HG02852 (cell line): ENCODE measurements around the gene PIEZO1.
"Not testable (repeated sequence)": the region's sequence is repeated elsewhere in the genome, so short reads cannot be mapped to it uniquely, and the experiment has no call there.

Experiments
- ATAC-seq: cut with Tn5 transposase; IDR thresholded peaks from one replicate; pipeline ENCODE4 v1.9.1; 2021; ENCODE audit warnings: mild to moderate bottlenecking, moderate library complexity; ENCODE audit not compliant: unreplicated experiment

PIEZO1 gene

GRCh38 chr16:88785106-88785924 lies at the start of gene PIEZO1:
TSS of gene PIEZO1 (minus strand) at chr16:88785220. CDS start at chr16:88784964, 256 bp downstream.
- ATAC-seq: peak; percentile 35

- no peak for ATAC-seq
Observed at GRCh38 chr16:88834670-88835069, 49.6 kb upstream of the PIEZO1 start.

GRCh38 chr16:88833086-88833485 lies 48.1 kb upstream of the PIEZO1 start:
- ATAC-seq: no peak

GRCh38 chr16:88831838-88832237 lies 46.8 kb upstream of the PIEZO1 start:
- ATAC-seq: no peak

GRCh38 chr16:88830783-88831182 lies 45.8 kb upstream of the PIEZO1 start:
- no peak for ATAC-seq

GRCh38 chr16:88830258-88830657 lies 45.2 kb upstream of the PIEZO1 start:
- ATAC-seq: no peak

GRCh38 chr16:88828711-88829110 lies 43.7 kb upstream of the PIEZO1 start:
- no peak for ATAC-seq

GRCh38 chr16:88827727-88828126 lies 42.7 kb upstream of the PIEZO1 start:
- ATAC-seq: no peak

GRCh38 chr16:88826070-88826840 lies 41.2 kb upstream of the PIEZO1 start:
- no peak for ATAC-seq

- no peak for ATAC-seq
Observed at GRCh38 chr16:88825146-88825545, 40.1 kb upstream of the PIEZO1 start.

- ATAC-seq: no peak
Observed at GRCh38 chr16:88824256-88825077, 39.4 kb upstream of the PIEZO1 start.

- not testable (repeated sequence) for ATAC-seq
Observed at GRCh38 chr16:88823646-88824045, 38.6 kb upstream of the PIEZO1 start.

- ATAC-seq: no peak
Observed at GRCh38 chr16:88822281-88823040, 37.4 kb upstream of the PIEZO1 start.

- no peak for ATAC-seq
Observed at GRCh38 chr16:88821168-88821850, 36.3 kb upstream of the PIEZO1 start.

- ATAC-seq: no peak
Observed at GRCh38 chr16:88820385-88821025, 35.5 kb upstream of the PIEZO1 start.

GRCh38 chr16:88819126-88819525 lies 34.1 kb upstream of the PIEZO1 start:
- ATAC-seq: no peak

- no peak for ATAC-seq
Observed at GRCh38 chr16:88818575-88818874, 33.5 kb upstream of the PIEZO1 start.

- no peak for ATAC-seq
Observed at GRCh38 chr16:88817785-88818574, 33.0 kb upstream of the PIEZO1 start.
